Activated naive CD8-positive, alpha-beta T cell treated with anti-CD3 and anti-CD28 coated beads, Interleukin-2, amount 10 ng/mL, durations not matched to agents 7 days and 5 days (primary cell): ENCODE results near the gene MYO7A. TPM values are rescaled to one million over a fixed set of nuclear protein-coding genes. Genes with fewer than 3 reads are reported as not detected.
A peak's percentile ranks its signal among the peaks of the same experiment; 100 is the strongest.

ENCODE experiments used
- ATAC-seq: fragments of 150-1000 bp; cut with Tn5 transposase; one replicate; pipeline ENCODE4 v1.10.0; 2021; ENCODE audit warnings: low read depth, moderate library complexity
- POLR2A ChIA-PET: fragments of 350-600 bp; sonication (Branson Sonifier 250); formaldehyde crosslinking; loops from one replicate; lab custom pipeline; 2021; ENCODE audit warnings: antibody characterized with exemption; lab: Charles Lee
- DNase-seq: peaks from one replicate; pipeline ENCODE4 v3.0.0; 2021
- H3K27ac Mint-ChIP-seq: one replicate; pipeline ENCODE4 v1.8.0; 2022; ENCODE audit warnings: mild to moderate bottlenecking, mixed read lengths
- H3K27me3 Mint-ChIP-seq: one replicate; pipeline ENCODE4 v1.8.0; 2022; ENCODE audit warnings: mild to moderate bottlenecking, moderate library complexity, mixed read lengths
- H3K36me3 Mint-ChIP-seq: one replicate; pipeline ENCODE4 v1.8.0; 2021; ENCODE audit warnings: mild to moderate bottlenecking, mixed read lengths
- H3K4me1 Mint-ChIP-seq: one replicate; pipeline ENCODE4 v1.8.0; 2021; ENCODE audit warnings: mixed read lengths
- H3K4me3 Mint-ChIP-seq: one replicate; pipeline ENCODE4 v1.8.0; 2022; ENCODE audit warnings: mild to moderate bottlenecking, moderate library complexity, mixed read lengths
- H3K9me3 Mint-ChIP-seq: one replicate; pipeline ENCODE4 v1.8.0; 2021; ENCODE audit warnings: mixed read lengths
- total RNA-seq, 2 experiments: library from RNA; stranded (reverse); gene quantifications; one replicate each; pipeline ENCODE4 v1.2.3, GENCODE V29; 2021

MYO7A gene
- total RNA-seq, 2 experiments from 2014 or later, result 0.22 to 0.37 TPM

- Mint-ChIP-seq H3K27ac (no peak overlapping the region), H3K27me3 (peaks cover 30% of the 10 kb centered on the region), H3K4me3 (no peak overlapping the region), H3K4me1 (peaks cover 10% of the 10 kb centered on the region), H3K36me3 (no peaks in the 10 kb centered on the region), H3K9me3 (no peaks in the 10 kb centered on the region)
- POLR2A ChIA-PET, result no interaction called here
- no peak for DNase-seq
- no peak for ATAC-seq
Observed at GRCh38 chr11:77130763-77131513, 2.9 kb downstream of the MYO7A start.

DNA sequence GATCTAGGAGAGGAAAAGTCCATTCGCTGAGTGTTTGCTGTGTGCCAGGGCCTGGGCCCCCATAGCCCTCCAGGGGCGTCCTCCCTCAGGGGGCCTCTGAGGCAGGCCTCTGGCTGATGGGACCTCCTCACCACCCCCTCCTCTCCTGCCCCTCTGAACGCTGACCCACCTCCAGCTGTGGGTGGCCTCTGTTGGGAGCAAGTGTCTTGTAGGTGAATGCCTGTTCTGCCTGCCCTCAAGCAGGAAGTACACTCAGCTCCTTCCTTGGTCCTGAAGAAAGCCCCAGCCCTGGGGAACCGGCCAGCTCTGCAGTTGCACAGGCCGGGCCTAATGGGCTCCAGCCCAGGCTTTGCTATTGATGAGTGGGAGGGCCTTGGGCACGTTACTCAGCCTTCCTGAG, 3.5 kb downstream of the MYO7A start:
- no peak overlapping the region for H3K27ac Mint-ChIP-seq
- no peak for ATAC-seq
- H3K9me3 Mint-ChIP-seq, result no peaks in the 10 kb centered on the region

GRCh38 chr11:77135069-77135468, 7.0 kb downstream of the MYO7A start:
- H3K36me3 Mint-ChIP-seq, result no peaks in the 10 kb centered on the region
- DNase-seq, result no peak
- H3K27ac Mint-ChIP-seq, result no peak overlapping the region
- H3K9me3 Mint-ChIP-seq, result no peaks in the 10 kb centered on the region
- peaks cover 5% of the 10 kb centered on the region for H3K4me1 Mint-ChIP-seq
- H3K4me3 Mint-ChIP-seq, result no peak overlapping the region
- POLR2A ChIA-PET, result no interaction called here
- peaks cover 52% of the 10 kb centered on the region for H3K27me3 Mint-ChIP-seq
- no peak for ATAC-seq

More for the DNA sequence above, 3.5 kb downstream of the MYO7A start:
- no peak for DNase-seq
- Mint-ChIP-seq H3K4me3 (no peak overlapping the region), H3K36me3 (no peaks in the 10 kb centered on the region), H3K27me3 (peaks cover 37% of the 10 kb centered on the region), H3K4me1 (peaks cover 8% of the 10 kb centered on the region)
- POLR2A ChIA-PET, result no interaction called here

DNA sequence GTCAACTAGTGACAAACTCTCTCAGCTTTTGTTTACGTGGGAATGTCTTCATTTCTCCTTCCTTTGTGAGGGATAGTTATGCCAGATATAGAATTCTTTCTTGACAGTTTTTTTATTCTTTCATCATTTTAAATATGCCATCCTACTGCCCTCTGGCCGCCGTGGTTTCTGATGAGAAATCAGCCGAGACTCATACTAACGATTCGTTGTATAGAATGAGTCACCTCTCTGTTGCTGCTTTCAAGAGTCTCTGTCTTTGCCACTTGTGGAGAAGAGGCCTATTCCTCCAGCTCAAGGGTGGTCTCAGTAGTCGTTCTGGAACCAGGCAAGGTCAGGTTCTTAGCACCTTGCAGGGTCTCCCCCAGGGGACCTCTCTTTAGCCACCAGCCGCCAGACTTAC, 8.0 kb downstream of the MYO7A start:
- no peak overlapping the region for H3K4me3 Mint-ChIP-seq
- no peaks in the 10 kb centered on the region for H3K9me3 Mint-ChIP-seq
- H3K27me3 Mint-ChIP-seq, result peaks cover 56% of the 10 kb centered on the region
- ATAC-seq (no peak), DNase-seq (no peak)
- H3K4me1 Mint-ChIP-seq, result peaks cover 6% of the 10 kb centered on the region
- no peaks in the 10 kb centered on the region for H3K36me3 Mint-ChIP-seq
- no peak overlapping the region for H3K27ac Mint-ChIP-seq
- POLR2A ChIA-PET, result interaction anchor here (0.5 kb wide), 1 partner anchor 105 kb away, joined by 4 read pairs; no protein-coding TSS in a partner anchor

GRCh38 chr11:77136784-77137420, 8.9 kb downstream of the MYO7A start:
- peaks cover 11% of the 10 kb centered on the region for H3K4me1 Mint-ChIP-seq
- ATAC-seq (no peak), DNase-seq (no peak)
- no peak overlapping the region for H3K27ac Mint-ChIP-seq
- no peaks in the 10 kb centered on the region for H3K9me3 Mint-ChIP-seq
- POLR2A ChIA-PET, result interaction anchor here (0.5 kb wide), 1 partner anchor 105 kb away, joined by 4 read pairs; no protein-coding TSS in a partner anchor
- H3K4me3 Mint-ChIP-seq, result no peak overlapping the region
- no peaks in the 10 kb centered on the region for H3K36me3 Mint-ChIP-seq
- peaks cover 62% of the 10 kb centered on the region for H3K27me3 Mint-ChIP-seq

- H3K27me3 Mint-ChIP-seq, result peaks cover 64% of the 10 kb centered on the region
Observed at GRCh38 chr11:77137421-77137820, 9.4 kb downstream of the MYO7A start.

GRCh38 chr11:77138106-77138649, 10.1 kb downstream of the MYO7A start:
- ATAC-seq, result no peak
- Mint-ChIP-seq H3K27ac (no peak overlapping the region), H3K4me3 (no peak overlapping the region), H3K9me3 (no peaks in the 10 kb centered on the region), H3K36me3 (no peaks in the 10 kb centered on the region), H3K27me3 (peaks cover 66% of the 10 kb centered on the region), H3K4me1 (peaks cover 24% of the 10 kb centered on the region)
- DNase-seq, result no peak
- POLR2A ChIA-PET, result no interaction called here

More at GRCh38 chr11:77137421-77137820, 9.4 kb downstream of the MYO7A start:
- Mint-ChIP-seq H3K9me3 (no peaks in the 10 kb centered on the region), H3K27ac (no peak overlapping the region), H3K4me1 (peaks cover 17% of the 10 kb centered on the region), H3K4me3 (no peak overlapping the region), H3K36me3 (no peaks in the 10 kb centered on the region)
- no peak for DNase-seq
- POLR2A ChIA-PET, result no interaction called here
- ATAC-seq, result no peak

DNA sequence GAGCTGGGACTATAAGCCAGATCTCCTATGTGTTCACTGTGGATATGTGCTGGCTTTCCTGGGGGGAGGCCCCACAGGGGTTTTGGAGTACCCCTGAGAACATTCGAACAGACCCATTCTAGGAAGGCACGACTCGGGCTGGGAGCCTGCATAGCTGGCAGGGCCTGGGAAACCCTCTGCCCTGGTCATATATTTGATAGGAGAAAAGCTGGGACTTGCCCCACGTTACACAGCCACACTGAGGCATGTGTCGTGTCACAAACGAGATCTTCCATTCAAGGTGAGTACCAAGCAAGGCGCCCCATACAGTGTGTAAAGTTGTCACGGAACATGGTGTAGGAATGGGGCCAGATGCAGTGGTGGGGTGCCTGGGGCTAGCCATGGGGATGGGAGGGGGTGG, 11.2 kb downstream of the MYO7A start:
- DNase-seq (no peak), ATAC-seq (no peak)
- Mint-ChIP-seq H3K4me1 (peaks cover 25% of the 10 kb centered on the region), H3K4me3 (no peak overlapping the region), H3K27ac (no peak overlapping the region), H3K27me3 (peaks cover 68% of the 10 kb centered on the region), H3K9me3 (no peaks in the 10 kb centered on the region), H3K36me3 (no peaks in the 10 kb centered on the region)
- POLR2A ChIA-PET, result no interaction called here

GRCh38 chr11:77140231-77140851, 12.3 kb downstream of the MYO7A start:
- peaks cover 25% of the 10 kb centered on the region for H3K4me1 Mint-ChIP-seq
- POLR2A ChIA-PET, result no interaction called here
- DNase-seq (no peak), ATAC-seq (no peak)
- H3K27ac Mint-ChIP-seq, result no peak overlapping the region
- no peak overlapping the region for H3K4me3 Mint-ChIP-seq
- H3K27me3 Mint-ChIP-seq, result peaks cover 63% of the 10 kb centered on the region
- no peaks in the 10 kb centered on the region for H3K9me3 Mint-ChIP-seq
- H3K36me3 Mint-ChIP-seq, result no peaks in the 10 kb centered on the region

DNA sequence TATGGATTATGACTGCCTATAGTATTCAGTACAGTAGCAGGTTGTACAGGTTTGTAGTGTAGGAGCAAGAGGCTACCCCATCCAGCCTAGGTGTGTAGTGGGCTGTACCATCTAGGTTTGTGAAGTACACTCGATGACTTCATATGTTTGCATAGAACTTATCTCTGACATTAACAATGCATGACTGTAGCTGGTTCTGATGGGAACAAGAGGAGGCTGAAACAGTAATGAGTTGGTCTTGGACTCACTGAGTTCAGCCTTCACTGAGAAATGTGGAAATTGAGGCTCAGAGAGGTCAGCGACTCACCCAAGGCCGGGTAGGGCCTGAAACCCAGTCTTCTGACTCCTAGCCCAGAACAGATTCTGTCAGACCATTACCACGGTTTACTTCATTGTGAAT, 13.0 kb downstream of the MYO7A start:
- ATAC-seq (no peak), DNase-seq (no peak)
- POLR2A ChIA-PET, result no interaction called here
- Mint-ChIP-seq H3K27ac (no peak overlapping the region), H3K4me3 (no peak overlapping the region), H3K9me3 (no peaks in the 10 kb centered on the region), H3K4me1 (peaks cover 22% of the 10 kb centered on the region), H3K27me3 (peaks cover 60% of the 10 kb centered on the region), H3K36me3 (no peaks in the 10 kb centered on the region)

GRCh38 chr11:77141475-77141874, 13.4 kb downstream of the MYO7A start:
- H3K4me3 Mint-ChIP-seq, result no peak overlapping the region
- H3K4me1 Mint-ChIP-seq, result peaks cover 22% of the 10 kb centered on the region
- no peaks in the 10 kb centered on the region for H3K9me3 Mint-ChIP-seq
- no peak overlapping the region for H3K27ac Mint-ChIP-seq
- no peak for ATAC-seq
- H3K36me3 Mint-ChIP-seq, result no peaks in the 10 kb centered on the region
- no peak for DNase-seq
- POLR2A ChIA-PET, result no interaction called here
- peaks cover 59% of the 10 kb centered on the region for H3K27me3 Mint-ChIP-seq

GRCh38 chr11:77142091-77142975, 14.3 kb downstream of the MYO7A start:
- peaks cover 59% of the 10 kb centered on the region for H3K27me3 Mint-ChIP-seq
- H3K27ac Mint-ChIP-seq, result peak overlapping the region; percentile 3
- peaks cover 20% of the 10 kb centered on the region for H3K4me1 Mint-ChIP-seq
- peak overlapping the region; percentile 8 for H3K4me3 Mint-ChIP-seq
- DNase-seq (no peak), ATAC-seq (peak; percentile 75)
- H3K9me3 Mint-ChIP-seq, result no peaks in the 10 kb centered on the region
- H3K36me3 Mint-ChIP-seq, result no peaks in the 10 kb centered on the region
- POLR2A ChIA-PET, result no interaction called here
